H9 (cell line): ENCODE measurements around the gene ZBTB17. TPM values are rescaled to one million over a fixed set of nuclear protein-coding genes. Genes with fewer than 3 reads are reported as not detected.

ENCODE experiments used
- DNase-seq: peaks from one replicate; pipeline ENCODE4 v3.0.0-alpha.2; 2017
- H2AFZ ChIP-seq: one replicate; pipeline ENCODE4 v1.6.1; 2013; ENCODE audit warnings: mild to moderate bottlenecking, low read length, control low read depth, moderate library complexity
- H2AK5ac ChIP-seq: 2 replicates; pipeline ENCODE4 v1.6.1; 2013; ENCODE audit warnings: low read length, control low read depth, mixed read lengths; ENCODE audit not compliant: insufficient read length
- H2BK120ac ChIP-seq: one replicate; pipeline ENCODE4 v1.6.1; 2013; ENCODE audit warnings: low read depth, mild to moderate bottlenecking, low read length, control low read depth, inconsistent platforms; ENCODE audit not compliant: poor library complexity, severe bottlenecking
- H2BK12ac ChIP-seq: 2 replicates; pipeline ENCODE4 v1.6.1; 2013; ENCODE audit warnings: low read length, control low read depth, mixed read lengths, low read depth; ENCODE audit not compliant: insufficient read length
- H2BK15ac ChIP-seq: 2 replicates; pipeline ENCODE4 v1.6.1; 2013; ENCODE audit warnings: low read depth, low read length, control low read depth
- H2BK20ac ChIP-seq: one replicate; pipeline ENCODE4 v1.6.1; 2013; ENCODE audit warnings: low read depth, mild to moderate bottlenecking, low read length, control low read depth, inconsistent platforms; ENCODE audit not compliant: poor library complexity, severe bottlenecking
- H2BK5ac ChIP-seq: 2 replicates; pipeline ENCODE4 v1.6.1; 2013; ENCODE audit warnings: low read length, control low read depth, mixed read lengths; ENCODE audit not compliant: insufficient read length
- H3K14ac ChIP-seq: 2 replicates; pipeline ENCODE4 v1.6.1; 2013; ENCODE audit warnings: low read length, control low read depth; ENCODE audit not compliant: insufficient read depth
- H3K18ac ChIP-seq: 2 replicates; pipeline ENCODE4 v1.6.1; 2013; ENCODE audit warnings: low read depth, mild to moderate bottlenecking, mixed read lengths, low read length, control low read depth; ENCODE audit not compliant: insufficient read length
- H3K23ac ChIP-seq: 2 replicates; pipeline ENCODE4 v1.6.1; 2013; ENCODE audit warnings: low read length, control low read depth, mixed read lengths, low read depth; ENCODE audit not compliant: insufficient read length
- H3K23me2 ChIP-seq: 2 replicates; pipeline ENCODE4 v1.6.1; 2013; ENCODE audit warnings: low read depth, mild to moderate bottlenecking, mixed read lengths, low read length, control low read depth; ENCODE audit not compliant: insufficient read length, poor library complexity, severe bottlenecking
- H3K27ac ChIP-seq: 2 replicates; pipeline ENCODE4 v1.5.1; 2013; ENCODE audit warnings: low read length, control low read depth, mixed read lengths, low read depth; ENCODE audit not compliant: insufficient read length
- H3K27me3 ChIP-seq: 2 replicates; pipeline ENCODE4 v1.6.1; 2013; ENCODE audit warnings: low read length, control low read depth, inconsistent platforms; ENCODE audit not compliant: insufficient read depth
- H3K4ac ChIP-seq: 2 replicates; pipeline ENCODE4 v1.6.1; 2013; ENCODE audit warnings: low read depth, mild to moderate bottlenecking, control low read depth, inconsistent platforms, low read length, moderate library complexity
- H3K4me1 ChIP-seq: 2 replicates; pipeline ENCODE4 v1.6.1; 2013; ENCODE audit warnings: low read length, control low read depth, inconsistent platforms; ENCODE audit not compliant: insufficient read depth
- H3K4me2 ChIP-seq: 2 replicates; pipeline ENCODE4 v1.6.1; 2013; ENCODE audit warnings: low read length, control low read depth, mixed read lengths; ENCODE audit not compliant: insufficient read length, insufficient read depth
- H3K56ac ChIP-seq: 2 replicates; pipeline ENCODE4 v1.6.1; 2013; ENCODE audit warnings: low read depth, mild to moderate bottlenecking, mixed read lengths, low read length, control low read depth; ENCODE audit not compliant: insufficient read length
- H3K79me1 ChIP-seq: 2 replicates; pipeline ENCODE4 v1.6.1; 2013; ENCODE audit warnings: low read depth, mild to moderate bottlenecking, moderate library complexity, low read length, control low read depth, inconsistent platforms; ENCODE audit not compliant: insufficient read depth, poor library complexity, severe bottlenecking
- H3K79me2 ChIP-seq: 2 replicates; pipeline ENCODE4 v1.6.1; 2013; ENCODE audit warnings: low read length, control low read depth, inconsistent platforms; ENCODE audit not compliant: insufficient read depth
- H3K9ac ChIP-seq: 2 replicates; pipeline ENCODE4 v1.6.1; 2013; ENCODE audit warnings: low read length, control low read depth, mixed read lengths; ENCODE audit not compliant: insufficient read length; ENCODE audit errors: extremely low read depth
- H3K9me3 ChIP-seq: one replicate; pipeline ENCODE4 v1.6.1; 2013; ENCODE audit warnings: low read depth, low read length, inconsistent platforms; ENCODE audit not compliant: control insufficient read depth
- H3T11ph ChIP-seq: one replicate; pipeline ENCODE4 v1.6.1; 2013; ENCODE audit warnings: mild to moderate bottlenecking, low read length, control low read depth, inconsistent platforms
- H4K20me1 ChIP-seq: one replicate; pipeline ENCODE4 v1.6.1; 2013; ENCODE audit not compliant: control insufficient read depth, insufficient read length, insufficient read depth
- H4K5ac ChIP-seq: 2 replicates; pipeline ENCODE4 v1.6.1; 2013; ENCODE audit warnings: low read depth, mild to moderate bottlenecking, mixed read lengths, low read length, control low read depth; ENCODE audit not compliant: insufficient read length
- H4K8ac ChIP-seq: replicated peaks from 2 replicates; pipeline ENCODE4 v1.6.1; 2013; ENCODE audit warnings: low read length, control low read depth, mixed read lengths, low read depth; ENCODE audit not compliant: insufficient read length
- H4K91ac ChIP-seq: 2 replicates; pipeline ENCODE4 v1.6.1; 2013; ENCODE audit warnings: low read depth, mild to moderate bottlenecking, moderate library complexity, mixed read lengths, low read length, control low read depth; ENCODE audit not compliant: insufficient read length
- H3K27ac Mint-ChIP-seq, 3 experiments: 2 replicates in 2 of 3; 3 replicates in 1 of 3; pipeline ENCODE4 v1.8.0; 2020 to 2021; ENCODE audit warnings: mixed read lengths in 3 of 3, mild to moderate bottlenecking in 1 of 3, moderate library complexity in 1 of 3
- H3K27me3 Mint-ChIP-seq: 2 replicates; pipeline ENCODE4 v1.8.0; 2021; ENCODE audit warnings: low read depth, mild to moderate bottlenecking, moderate library complexity, mixed read lengths
- H3K36me3 Mint-ChIP-seq, 3 experiments: 2 replicates in 2 of 3; 3 replicates in 1 of 3; pipeline ENCODE4 v1.8.0; 2020 to 2021; ENCODE audit warnings: low read depth in 3 of 3, mixed read lengths in 3 of 3; ENCODE audit not compliant: insufficient read depth in 1 of 3
- H3K4me1 Mint-ChIP-seq, 2 experiments: 2 replicates each; pipeline ENCODE4 v1.8.0; 2020; ENCODE audit warnings: mixed read lengths in 2 of 2
- H3K4me3 Mint-ChIP-seq, 2 experiments: 2 replicates in 1 of 2; 3 replicates in 1 of 2; pipeline ENCODE4 v1.8.0; 2020 to 2021; ENCODE audit warnings: mild to moderate bottlenecking in 2 of 2, mixed read lengths in 2 of 2, moderate library complexity in 1 of 2
- H3K9me3 Mint-ChIP-seq, 2 experiments: 2 replicates in 1 of 2; 3 replicates in 1 of 2; pipeline ENCODE4 v1.8.0; 2020; ENCODE audit warnings: mild to moderate bottlenecking in 2 of 2, mixed read lengths in 2 of 2, moderate library complexity in 1 of 2
- CTCF ChIP-seq: fragments of 200-600 bp; sonication (generic); conservative IDR thresholded peaks from 3 replicates; pipeline ENCODE4 v1.8.0; 2021; ENCODE audit warnings: antibody characterized with exemption, mild to moderate bottlenecking
- WGBS: extraction: QIAGEN DNeasy Blood & Tissue Kit; methylation state at CpG from one replicate; pipeline ENCODE4 v1.1.7; 2013; ENCODE audit warnings: missing lambda C conversion rate, low lambda C conversion rate, mixed read lengths; ENCODE audit not compliant: insufficient read length; ENCODE audit errors: extremely low coverage; 5-methylcytosine and 5-hydroxymethylcytosine counted together
- total RNA-seq: library from RNA; stranded (reverse); gene quantifications from 2 replicates; pipeline ENCODE4 v1.2.1, GENCODE V29; 2021

Gene ZBTB17
- total RNA-seq, 1 experiment from 2014 or later: 16.5 TPM

DNA sequence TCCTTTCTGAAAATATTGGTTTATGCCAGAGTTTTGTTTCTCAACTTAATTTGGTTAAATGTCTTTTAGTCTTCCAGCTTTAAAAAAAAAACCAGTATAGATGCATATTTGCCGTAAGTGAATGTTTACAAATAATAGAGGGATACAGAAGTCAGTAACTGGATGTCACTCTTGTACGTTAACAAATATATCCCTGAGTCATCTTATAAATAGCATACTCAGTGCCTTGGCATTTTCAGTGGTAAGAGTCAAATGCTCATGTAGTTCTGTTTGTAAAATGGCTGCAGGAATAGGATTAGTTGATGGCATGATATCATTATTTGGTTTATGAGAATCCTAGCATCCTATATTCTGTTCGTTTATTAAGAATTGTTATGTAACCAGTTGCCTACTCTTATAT is 73.0 kb downstream of the ZBTB17 start:
- Histone ChIP-seq H4K5ac (no peak overlapping the region), H3K27ac (no peak overlapping the region), H2AFZ (no peak overlapping the region), H3K27me3 (no peaks in the 10 kb centered on the region), H4K8ac (no peak overlapping the region), H3K14ac (no peak overlapping the region), H2AK5ac (no peak overlapping the region), H3K9me3 (no peaks in the 10 kb centered on the region), H2BK20ac (no peak overlapping the region), H3K79me2 (peaks cover 4% of the 10 kb centered on the region; the same call in 1 of the 2 replicates), H3T11ph (no peak overlapping the region), H2BK12ac (no peak overlapping the region), H3K79me1 (no peaks in the 10 kb centered on the region), H3K23ac (no peak overlapping the region), H3K4ac (no peak overlapping the region), H2BK15ac (no peak overlapping the region), H3K23me2 (no peaks in the 10 kb centered on the region), H4K20me1 (no peaks in the 10 kb centered on the region), H2BK120ac (no peak overlapping the region), H4K91ac (no peak overlapping the region), H3K18ac (no peak overlapping the region), H2BK5ac (no peak overlapping the region), H3K56ac (no peak overlapping the region), H3K9ac (no peak overlapping the region), H3K4me1 (no peaks in the 10 kb centered on the region; the same call in 1 of the 2 replicates), H3K4me2 (no peak overlapping the region)
- no peak for TF ChIP-seq CTCF
- H3K27ac Mint-ChIP-seq: no peak overlapping the region
- DNase-seq: no peak
- peaks cover 0 to 3% (median 0%) of the 10 kb centered on the region in 3 experiments; a peak in 3 of 7 replicates for H3K36me3 Mint-ChIP-seq
- no peaks in the 10 kb centered on the region for H3K9me3 Mint-ChIP-seq
- H3K4me3 Mint-ChIP-seq: no peak overlapping the region
- no peaks in the 10 kb centered on the region for H3K27me3 Mint-ChIP-seq
- no CpG with 5 or more reads among the region's 3 CpGs for WGBS
- H3K4me1 Mint-ChIP-seq: peaks cover 9 to 22% of the 10 kb centered on the region in 2 experiments
